IMR-90 (cell line): ENCODE measurements around the gene ESRP2. TPM values are rescaled to one million over a fixed set of nuclear protein-coding genes. Genes with fewer than 3 reads are reported as not detected.

ENCODE experiments used
- ATAC-seq: fragments of 200-7000 bp; cut with Tn5 transposase; 2 replicates; pipeline ENCODE4 v1.9.1; 2020; ENCODE audit warnings: low read depth, mild to moderate bottlenecking, moderate library complexity
- BruUV-seq: library from RNA; stranded (reverse); fragments of 400-500 nt; replicated peaks from 2 replicates; lab custom pipeline; 2021; lab: Mats Ljungman, UMichigan
- CTCF ChIA-PET: fragments of 300-600 bp; formaldehyde crosslinking; extraction: SDS; loops from one replicate; lab custom pipeline; 2021; ENCODE audit warnings: antibody characterized with exemption; lab: Yijun Ruan, JAX
- POLR2A ChIA-PET: fragments of 300-600 bp; sonication (Branson Sonifier 250); formaldehyde crosslinking; loops from one replicate; lab custom pipeline; 2022; ENCODE audit warnings: antibody characterized with exemption; ENCODE audit not compliant: unreplicated experiment; lab: Charles Lee
- DNase-seq: peaks from one replicate; pipeline ENCODE4 v3.0.0; 2013
- H2AFZ ChIP-seq: replicated peaks from 2 replicates; pipeline ENCODE3; 2013; ENCODE audit warnings: low read length, mild to moderate bottlenecking; ENCODE audit not compliant: poor library complexity
- H2AK5ac ChIP-seq: 2 replicates; pipeline ENCODE4 v1.6.1; 2013; ENCODE audit warnings: low read depth, low read length, inconsistent platforms
- H2AK9ac ChIP-seq: replicated peaks from 2 replicates; pipeline ENCODE3; 2013; ENCODE audit warnings: mild to moderate bottlenecking, low read depth, low read length, moderate library complexity; ENCODE audit not compliant: poor library complexity
- H2BK120ac ChIP-seq: 2 replicates; pipeline ENCODE4 v1.6.1; 2013; ENCODE audit warnings: low read depth, low read length, inconsistent platforms
- H2BK15ac ChIP-seq: 3 replicates; pipeline ENCODE4 v1.6.1; 2013; ENCODE audit warnings: low read depth, low read length, inconsistent platforms
- H2BK20ac ChIP-seq: 2 replicates; pipeline ENCODE4 v1.6.1; 2013; ENCODE audit warnings: low read depth, mild to moderate bottlenecking, inconsistent platforms, low read length, moderate library complexity
- H2BK5ac ChIP-seq: 2 replicates; pipeline ENCODE4 v1.6.1; 2013; ENCODE audit warnings: mild to moderate bottlenecking, low read depth, low read length, inconsistent platforms; ENCODE audit not compliant: poor library complexity, severe bottlenecking
- H3K14ac ChIP-seq: replicated peaks from 2 replicates; pipeline ENCODE4 v1.6.1; 2013; ENCODE audit warnings: low read depth, low read length, inconsistent platforms
- H3K18ac ChIP-seq: 2 replicates; pipeline ENCODE4 v1.6.1; 2013; ENCODE audit warnings: low read depth, low read length, control low read depth
- H3K23ac ChIP-seq: 2 replicates; pipeline ENCODE4 v1.6.1; 2013; ENCODE audit warnings: low read depth, low read length, inconsistent platforms
- H3K27ac ChIP-seq: 2 replicates; pipeline ENCODE4 v1.5.1; 2013; ENCODE audit warnings: mild to moderate bottlenecking, control low read depth, low read length; ENCODE audit not compliant: insufficient read depth
- H3K27me3 ChIP-seq: 2 replicates; pipeline ENCODE4 v1.6.1; 2013; ENCODE audit warnings: low read length; ENCODE audit not compliant: control insufficient read depth, insufficient read depth
- H3K36me3 ChIP-seq: 2 replicates; pipeline ENCODE4 v1.6.1; 2013; ENCODE audit warnings: low read length, mixed read lengths; ENCODE audit not compliant: control insufficient read depth, insufficient read depth
- H3K4ac ChIP-seq: 2 replicates; pipeline ENCODE4 v1.6.1; 2013; ENCODE audit warnings: low read depth, low read length, inconsistent platforms
- H3K4me1 ChIP-seq: 2 replicates; pipeline ENCODE4 v1.6.1; 2013; ENCODE audit warnings: low read length, mixed read lengths; ENCODE audit not compliant: control insufficient read depth, insufficient read depth
- H3K4me2 ChIP-seq: 2 replicates; pipeline ENCODE4 v1.6.1; 2013; ENCODE audit warnings: low read depth, mild to moderate bottlenecking, control low read depth, low read length, moderate library complexity
- H3K4me3 ChIP-seq: 2 replicates; pipeline ENCODE4 v1.5.1; 2013; ENCODE audit warnings: low read depth, mild to moderate bottlenecking, control low read depth, low read length, moderate library complexity; ENCODE audit not compliant: insufficient read depth
- H3K56ac ChIP-seq: 2 replicates; pipeline ENCODE4 v1.6.1; 2013; ENCODE audit warnings: low read length, inconsistent platforms; ENCODE audit not compliant: insufficient read depth; ENCODE audit errors: extremely low read depth
- H3K79me1 ChIP-seq, 2 experiments: 2 replicates each; pipeline ENCODE4 v1.6.1; 2013; ENCODE audit warnings: low read length in 2 of 2, inconsistent platforms in 1 of 2, low read depth in 1 of 2
- H3K9ac ChIP-seq: 2 replicates; pipeline ENCODE4 v1.6.1; 2013; ENCODE audit warnings: low read depth, low read length, control low read depth
- H3K9me1 ChIP-seq: 2 replicates; pipeline ENCODE4 v1.6.1; 2013; ENCODE audit warnings: low read length, inconsistent platforms; ENCODE audit not compliant: insufficient read depth
- H3K9me3 ChIP-seq: 2 replicates; pipeline ENCODE4 v1.6.1; 2013; ENCODE audit warnings: low read length; ENCODE audit not compliant: control insufficient read depth, insufficient read depth
- H4K20me1 ChIP-seq: 2 replicates; pipeline ENCODE4 v1.6.1; 2013; ENCODE audit warnings: low read length, inconsistent platforms; ENCODE audit not compliant: insufficient read depth
- H4K5ac ChIP-seq: 2 replicates; pipeline ENCODE4 v1.6.1; 2013; ENCODE audit warnings: mild to moderate bottlenecking, low read depth, low read length, control low read depth
- H4K8ac ChIP-seq, 2 experiments: 2 replicates each; pipeline ENCODE4 v1.6.1; 2013; ENCODE audit warnings: low read depth in 2 of 2, low read length in 2 of 2, control low read depth in 1 of 2, inconsistent platforms in 1 of 2
- H4K91ac ChIP-seq: 2 replicates; pipeline ENCODE4 v1.6.1; 2013; ENCODE audit warnings: low read depth, low read length, inconsistent platforms; ENCODE audit not compliant: insufficient read depth
- CEBPB ChIP-seq: IDR thresholded peaks from 2 replicates; pipeline ENCODE4 v1.6.1; 2012; ENCODE audit warnings: low read depth, low read length, improper control_type of control experiment
- CHD1 ChIP-seq: IDR thresholded peaks from 2 replicates; pipeline ENCODE4 v1.6.1; 2012; ENCODE audit warnings: low read depth, low read length, improper control_type of control experiment
- FOS ChIP-seq: fragments of 150-350 bp; IDR thresholded peaks from 2 replicates; pipeline ENCODE4 v1.6.1; 2016; ENCODE audit warnings: low read depth, low read length
- MXI1 ChIP-seq: IDR thresholded peaks from 2 replicates; pipeline ENCODE4 v1.6.1; 2012; ENCODE audit warnings: low read depth, mild to moderate bottlenecking, low read length, moderate library complexity, borderline replicate concordance
- RCOR1 ChIP-seq: IDR thresholded peaks from 2 replicates; pipeline ENCODE4 v1.6.1; 2012; ENCODE audit warnings: mild to moderate bottlenecking, low read length, improper control_type of control experiment; ENCODE audit not compliant: insufficient replicate concordance
- RFX5 ChIP-seq: IDR thresholded peaks from 2 replicates; pipeline ENCODE4 v1.8.0; 2012; ENCODE audit warnings: low read depth, mild to moderate bottlenecking, low read length, moderate library complexity
- WGBS, 2 experiments: methylation state at CpG; one replicate each; pipeline versions ENCODE4 v1.1.5 to v1.1.7; 2013; ENCODE audit warnings: missing lambda C conversion rate in 2 of 2; ENCODE audit not compliant: insufficient read length in 1 of 2; ENCODE audit errors: extremely low coverage in 2 of 2; 5-methylcytosine and 5-hydroxymethylcytosine counted together
- dilution Hi-C: fragments of 300-500 bp; cut with HindIII; formaldehyde crosslinking; loops from one replicate; pipeline ENCODE4 v1.14.3; 2018; ENCODE audit warnings: low sequenced_read_pairs; ENCODE audit not compliant: unreplicated experiment
- in situ Hi-C: fragments of 300-500 bp; cut with MboI; formaldehyde crosslinking; loops from 3 replicates; pipeline ENCODE4 v1.14.3; 2019; ENCODE audit warnings: low sequenced_read_pairs, inconsistent platforms, mixed read lengths
- intact Hi-C: fragments of 100-400 bp; cut with micrococcal nuclease; formaldehyde crosslinking; loops from 2 replicates; pipeline ENCODE4 v1.10.0; 2022
- polyA plus RNA-seq, 3 experiments: library from polyadenylated mRNA; depleted of rRNA; stranded (reverse); fragments of >200 nt; gene quantifications; 2 replicates each; pipeline ENCODE4 v1.2.3, GENCODE V29; 2012; ENCODE audit warnings: low replicate concordance in 1 of 3
- total RNA-seq: library from RNA; depleted of rRNA; stranded (reverse); fragments of >200 nt; gene quantifications from 2 replicates; pipeline ENCODE4 v1.2.3, GENCODE V29; 2012
- TF ChIP-seq, protein P1 (sequence below): conservative IDR thresholded peaks from 2 replicates; pipeline ENCODE4 v1.5.1; 2012; ENCODE audit warnings: mild to moderate bottlenecking, low read depth, low read length, improper control_type of control experiment

The ESRP2 gene
- total and polyA plus RNA-seq, 2 of the 4 experiments (the other 2 are of a cell fraction), result 0.07 TPM; not detected in 1

DNA sequence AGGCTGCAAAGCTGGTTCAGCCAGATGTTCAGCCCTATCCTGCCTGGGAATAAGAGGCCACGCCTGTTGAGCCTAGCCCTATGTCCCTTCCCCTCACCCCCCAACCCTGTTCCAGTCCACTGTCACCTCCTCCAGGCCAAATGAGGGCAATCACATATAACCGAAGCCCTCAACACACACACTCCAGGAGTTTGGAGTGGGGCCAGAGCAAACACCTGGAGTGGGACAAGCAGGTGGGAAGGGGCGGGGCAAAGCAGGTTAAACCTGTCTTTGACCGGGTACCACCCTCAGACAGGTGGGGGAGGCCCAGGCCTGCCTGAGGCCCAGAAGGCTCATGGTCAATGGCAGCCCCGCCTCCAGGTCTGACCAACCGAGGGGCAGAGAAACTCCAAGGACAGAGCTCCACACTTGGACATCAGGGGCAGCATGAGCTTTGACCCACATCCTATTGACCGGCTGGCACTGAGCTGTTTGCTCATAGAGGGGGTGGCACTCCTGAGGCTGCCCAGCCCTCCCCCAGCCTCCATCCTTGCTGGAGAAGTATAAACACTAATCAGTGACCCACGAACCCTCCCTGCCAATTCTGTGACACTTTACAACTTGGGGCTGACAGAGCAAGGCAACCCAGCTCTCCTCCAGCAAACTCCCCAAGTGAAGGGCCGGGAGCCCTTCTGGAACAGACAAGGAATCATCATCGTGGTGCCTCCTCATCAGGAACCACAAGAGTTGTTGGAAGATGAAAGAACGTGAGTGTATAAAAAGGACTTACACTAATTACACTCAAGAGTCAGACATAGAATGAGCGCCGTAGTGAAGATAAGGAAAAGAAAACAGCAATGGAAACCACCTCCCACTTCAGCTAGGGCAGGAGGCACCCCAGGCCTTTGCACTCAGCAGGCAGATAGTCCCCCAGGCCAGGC is 1.5 kb downstream of the ESRP2 start:
- Histone ChIP-seq H3K56ac (no peak overlapping the region), H3K4me1 (peaks cover 10% of the 10 kb centered on the region), H3K27ac (no peak overlapping the region), H3K4ac (no peak overlapping the region), H3K14ac (no peak overlapping the region), H4K5ac (no peak overlapping the region), H3K9me1 (peaks cover 8% of the 10 kb centered on the region), H3K4me3 (no peak overlapping the region), H2AFZ (peak overlapping the region; percentile 61), H3K23ac (no peak overlapping the region), H3K27me3 (no peaks in the 10 kb centered on the region), H4K91ac (no peak overlapping the region), H2BK5ac (no peak overlapping the region), H2BK15ac (no peak overlapping the region; the same call in 2 of the 3 replicates), H2AK9ac (peak overlapping the region; percentile 79), H4K8ac (no peak overlapping the region), H2BK20ac (no peak overlapping the region), H3K9me3 (no peaks in the 10 kb centered on the region), H3K18ac (no peak overlapping the region), H2BK120ac (no peak overlapping the region), H3K79me1 (peaks cover 2 to 13% of the 10 kb centered on the region in 2 experiments; a peak in 2 of 4 replicates), H3K4me2 (no peak overlapping the region), H2AK5ac (peak overlapping the region; percentile 26), H3K9ac (no peak overlapping the region), H4K20me1 (0 out of 2 replicates have a peak, but pooled peaks cover 2% of the 10 kb centered on the region), H3K36me3 (peaks cover 2% of the 10 kb centered on the region; the same call in 1 of the 2 replicates)
- intact Hi-C loops (no loop called here), dilution Hi-C loops (no loop called here), in situ Hi-C loops (no loop called here)
- POLR2A ChIA-PET, result no interaction called here
- TF ChIP-seq, protein P1, sequence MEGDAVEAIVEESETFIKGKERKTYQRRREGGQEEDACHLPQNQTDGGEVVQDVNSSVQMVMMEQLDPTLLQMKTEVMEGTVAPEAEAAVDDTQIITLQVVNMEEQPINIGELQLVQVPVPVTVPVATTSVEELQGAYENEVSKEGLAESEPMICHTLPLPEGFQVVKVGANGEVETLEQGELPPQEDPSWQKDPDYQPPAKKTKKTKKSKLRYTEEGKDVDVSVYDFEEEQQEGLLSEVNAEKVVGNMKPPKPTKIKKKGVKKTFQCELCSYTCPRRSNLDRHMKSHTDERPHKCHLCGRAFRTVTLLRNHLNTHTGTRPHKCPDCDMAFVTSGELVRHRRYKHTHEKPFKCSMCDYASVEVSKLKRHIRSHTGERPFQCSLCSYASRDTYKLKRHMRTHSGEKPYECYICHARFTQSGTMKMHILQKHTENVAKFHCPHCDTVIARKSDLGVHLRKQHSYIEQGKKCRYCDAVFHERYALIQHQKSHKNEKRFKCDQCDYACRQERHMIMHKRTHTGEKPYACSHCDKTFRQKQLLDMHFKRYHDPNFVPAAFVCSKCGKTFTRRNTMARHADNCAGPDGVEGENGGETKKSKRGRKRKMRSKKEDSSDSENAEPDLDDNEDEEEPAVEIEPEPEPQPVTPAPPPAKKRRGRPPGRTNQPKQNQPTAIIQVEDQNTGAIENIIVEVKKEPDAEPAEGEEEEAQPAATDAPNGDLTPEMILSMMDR, result no peak
- no peak for TF ChIP-seq CEBPB
- TF ChIP-seq RFX5, result no peak
- TF ChIP-seq RCOR1, result no peak
- TF ChIP-seq FOS, result no peak
- no peak for TF ChIP-seq MXI1
- TF ChIP-seq CHD1, result no peak
- CTCF ChIA-PET, result no interaction called here
- no CpG with 5 or more reads among the region's 13 CpGs for WGBS, 2 experiments
- DNase-seq (no peak), ATAC-seq (no peak)
- BruUV-seq, result no TSS peak
